Activated B cell treated with CpG ODN at 0.5 μM for 24 hours (primary cell): ENCODE data around the gene P2RX7. TPM values are rescaled to one million over a fixed set of nuclear protein-coding genes. Genes with fewer than 3 reads are reported as not detected.

Experiments
- ATAC-seq: fragments of 200-7000 bp; cut with Tn5 transposase; one replicate; pipeline ENCODE4 v1.10.0; 2021; ENCODE audit warnings: low read depth, mild to moderate bottlenecking, moderate library complexity
- CTCF ChIA-PET: fragments of 350-600 bp; sonication (Branson Sonifier 250); formaldehyde crosslinking; loops from one replicate; lab custom pipeline; 2021; ENCODE audit warnings: antibody characterized with exemption; lab: Charles Lee
- POLR2A ChIA-PET: fragments of 350-600 bp; sonication (Branson Sonifier 250); formaldehyde crosslinking; loops from one replicate; lab custom pipeline; 2021; ENCODE audit warnings: antibody characterized with exemption; lab: Charles Lee
- DNase-seq: peaks from one replicate; pipeline ENCODE4 v3.0.0; 2022
- H3K27ac Mint-ChIP-seq: one replicate; pipeline ENCODE4 v1.8.0; 2020; ENCODE audit warnings: mixed read lengths
- H3K27me3 Mint-ChIP-seq: one replicate; pipeline ENCODE4 v1.8.0; 2021; ENCODE audit warnings: mixed read lengths
- H3K36me3 Mint-ChIP-seq: one replicate; pipeline ENCODE4 v1.8.0; 2021; ENCODE audit warnings: low read depth, mixed read lengths
- H3K4me1 Mint-ChIP-seq: one replicate; pipeline ENCODE4 v1.8.0; 2021; ENCODE audit warnings: mixed read lengths
- H3K4me3 Mint-ChIP-seq: one replicate; pipeline ENCODE4 v1.8.0; 2020; ENCODE audit warnings: mild to moderate bottlenecking, mixed read lengths
- H3K9me3 Mint-ChIP-seq: one replicate; pipeline ENCODE4 v1.8.0; 2020; ENCODE audit warnings: mixed read lengths
- intact Hi-C: fragments of 100-400 bp; cut with micrococcal nuclease; formaldehyde crosslinking; loops from one replicate; pipeline ENCODE4 v1.15.1; 2024
- total RNA-seq: library from RNA; stranded (reverse); gene quantifications from 2 replicates; pipeline ENCODE4 v1.2.3, GENCODE V29; 2022
- TF ChIP-seq, protein P1 (sequence below): fragments of 200-600 bp; IDR thresholded peaks from one replicate; pipeline ENCODE4 v1.8.0; 2022; ENCODE audit warnings: antibody characterized with exemption, mild to moderate bottlenecking

The P2RX7 gene
- total RNA-seq, 1 donor from 2014 or later = 5.3 TPM

DNA sequence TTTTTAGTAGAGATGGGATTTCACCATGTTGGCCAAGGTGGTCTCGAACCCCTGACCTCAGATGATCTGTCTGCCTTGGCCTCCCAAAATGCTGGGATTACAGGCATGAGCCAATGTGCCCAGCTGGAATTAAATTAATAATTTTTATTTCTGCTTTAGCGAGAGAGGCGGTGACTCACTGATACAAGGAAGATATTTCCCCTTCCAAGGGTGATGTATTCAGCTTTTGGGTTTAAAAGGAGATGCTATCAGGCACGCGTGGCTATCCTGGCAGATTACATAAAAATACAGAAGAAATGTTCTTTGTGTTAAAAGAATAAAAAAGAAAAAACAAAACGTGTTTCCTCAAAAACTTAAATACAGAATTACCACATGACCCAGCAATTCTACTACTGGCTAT is 12.4 kb upstream of the P2RX7 start:
- intact Hi-C loops = no loop called here
- DNase-seq (no peak), ATAC-seq (no peak)
- TF ChIP-seq, protein P1, sequence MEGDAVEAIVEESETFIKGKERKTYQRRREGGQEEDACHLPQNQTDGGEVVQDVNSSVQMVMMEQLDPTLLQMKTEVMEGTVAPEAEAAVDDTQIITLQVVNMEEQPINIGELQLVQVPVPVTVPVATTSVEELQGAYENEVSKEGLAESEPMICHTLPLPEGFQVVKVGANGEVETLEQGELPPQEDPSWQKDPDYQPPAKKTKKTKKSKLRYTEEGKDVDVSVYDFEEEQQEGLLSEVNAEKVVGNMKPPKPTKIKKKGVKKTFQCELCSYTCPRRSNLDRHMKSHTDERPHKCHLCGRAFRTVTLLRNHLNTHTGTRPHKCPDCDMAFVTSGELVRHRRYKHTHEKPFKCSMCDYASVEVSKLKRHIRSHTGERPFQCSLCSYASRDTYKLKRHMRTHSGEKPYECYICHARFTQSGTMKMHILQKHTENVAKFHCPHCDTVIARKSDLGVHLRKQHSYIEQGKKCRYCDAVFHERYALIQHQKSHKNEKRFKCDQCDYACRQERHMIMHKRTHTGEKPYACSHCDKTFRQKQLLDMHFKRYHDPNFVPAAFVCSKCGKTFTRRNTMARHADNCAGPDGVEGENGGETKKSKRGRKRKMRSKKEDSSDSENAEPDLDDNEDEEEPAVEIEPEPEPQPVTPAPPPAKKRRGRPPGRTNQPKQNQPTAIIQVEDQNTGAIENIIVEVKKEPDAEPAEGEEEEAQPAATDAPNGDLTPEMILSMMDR = no peak
- H3K9me3 Mint-ChIP-seq = no peaks in the 10 kb centered on the region
- H3K4me1 Mint-ChIP-seq = peaks cover 8% of the 10 kb centered on the region
- ChIA-PET CTCF (no interaction called here), POLR2A (no interaction called here)
- no peak overlapping the region for H3K27ac Mint-ChIP-seq
- H3K4me3 Mint-ChIP-seq = no peak overlapping the region
- H3K27me3 Mint-ChIP-seq = no peaks in the 10 kb centered on the region
- no peaks in the 10 kb centered on the region for H3K36me3 Mint-ChIP-seq

DNA sequence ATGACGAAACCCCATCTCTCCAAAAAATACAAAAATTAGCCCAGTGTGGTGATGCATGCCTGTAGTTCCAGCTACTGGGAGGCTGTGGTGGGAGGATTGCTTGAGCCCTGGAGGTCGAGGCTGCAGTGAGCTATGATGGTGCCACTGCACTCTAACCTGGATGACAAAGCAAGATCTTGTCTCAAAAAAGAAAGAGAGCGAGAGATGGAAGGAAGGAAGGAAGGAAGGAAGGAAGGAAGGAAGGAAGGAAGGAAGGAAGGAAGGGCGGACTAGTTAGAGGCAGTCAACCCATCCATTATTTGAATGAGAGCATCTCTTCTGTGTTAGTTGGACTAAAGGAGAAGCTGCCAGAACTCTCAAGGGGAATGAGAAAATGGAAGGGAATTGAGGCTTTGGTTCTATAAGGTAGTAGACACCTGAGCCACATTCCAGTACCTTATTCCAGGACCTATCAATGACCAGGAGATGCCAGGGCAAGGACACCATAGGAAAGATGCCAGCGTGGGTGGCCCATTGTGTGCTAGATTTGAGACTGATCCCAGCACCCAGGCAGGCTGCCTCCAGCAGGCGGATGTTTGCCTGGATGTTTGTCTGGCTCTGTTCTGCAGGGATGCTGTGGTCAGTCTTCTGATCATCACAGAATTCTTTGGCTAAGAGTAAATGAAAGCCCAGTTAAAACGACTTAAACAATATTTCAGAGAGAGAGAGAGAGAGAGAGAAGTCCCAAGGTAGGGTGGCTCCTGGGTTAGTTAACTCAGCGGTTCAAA is 11.5 kb upstream of the P2RX7 start:
- intact Hi-C loops = no loop called here
- Mint-ChIP-seq H3K9me3 (no peaks in the 10 kb centered on the region), H3K27me3 (no peaks in the 10 kb centered on the region), H3K36me3 (no peaks in the 10 kb centered on the region), H3K4me3 (no peak overlapping the region), H3K27ac (no peak overlapping the region), H3K4me1 (peaks cover 8% of the 10 kb centered on the region)
- POLR2A ChIA-PET = interaction anchor here (0.6 kb wide), 1 partner anchor 55 kb away, joined by 3 read pairs; no protein-coding TSS in a partner anchor
- TF ChIP-seq, protein P1 = no peak
- ATAC-seq (no peak), DNase-seq (no peak)
- CTCF ChIA-PET = no interaction called here

DNA sequence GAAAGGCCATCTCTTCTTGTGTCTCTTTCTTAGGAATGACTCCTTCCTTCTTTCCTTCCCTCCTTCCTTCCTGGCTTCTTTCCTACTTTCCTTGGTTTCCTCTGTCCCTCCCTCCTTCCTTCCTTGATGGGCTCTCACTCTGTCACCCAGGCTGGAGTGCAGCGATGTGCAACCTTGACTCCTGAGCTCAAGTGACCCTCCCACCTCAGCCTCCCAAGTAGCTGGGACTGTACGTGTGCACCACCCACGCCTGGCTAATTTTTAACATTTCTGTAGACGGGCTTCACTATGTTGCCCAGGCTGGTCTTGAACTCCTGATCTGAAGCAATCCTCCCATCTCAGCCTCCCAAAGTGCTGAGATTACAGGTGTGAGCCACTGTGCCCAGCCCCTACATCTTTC is 10.9 kb upstream of the P2RX7 start:
- no peak overlapping the region for H3K4me3 Mint-ChIP-seq
- TF ChIP-seq, protein P1 = no peak
- POLR2A ChIA-PET = interaction anchor here (0.6 kb wide), 1 partner anchor 55 kb away, joined by 3 read pairs; no protein-coding TSS in a partner anchor
- H3K36me3 Mint-ChIP-seq = no peaks in the 10 kb centered on the region
- H3K27ac Mint-ChIP-seq = no peak overlapping the region
- ATAC-seq = no peak
- intact Hi-C loops = no loop called here
- no peaks in the 10 kb centered on the region for H3K27me3 Mint-ChIP-seq
- DNase-seq = no peak
- CTCF ChIA-PET = no interaction called here
- no peaks in the 10 kb centered on the region for H3K9me3 Mint-ChIP-seq
- H3K4me1 Mint-ChIP-seq = peaks cover 8% of the 10 kb centered on the region

DNA sequence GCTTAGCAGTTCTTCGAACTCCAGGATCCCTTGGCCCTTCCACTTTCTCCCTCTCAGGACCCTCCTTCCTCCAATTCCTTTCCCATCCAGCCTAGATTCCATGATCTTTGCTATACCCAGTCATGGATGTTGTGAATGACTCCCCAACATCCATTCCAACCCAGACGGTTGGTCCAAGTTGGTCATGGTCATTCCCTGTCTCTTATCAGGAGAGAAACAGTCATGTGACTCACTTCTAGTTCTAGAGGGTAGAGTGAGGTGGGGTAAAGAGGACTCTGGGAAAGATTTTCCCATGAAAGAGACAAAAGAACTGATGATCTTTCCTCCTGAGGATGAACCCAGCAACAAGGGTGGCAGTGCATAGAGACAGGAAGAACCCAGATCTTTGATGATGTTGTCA is 9.2 kb upstream of the P2RX7 start:
- TF ChIP-seq, protein P1 = no peak
- H3K27ac Mint-ChIP-seq = no peak overlapping the region
- H3K36me3 Mint-ChIP-seq = no peaks in the 10 kb centered on the region
- H3K27me3 Mint-ChIP-seq = no peaks in the 10 kb centered on the region
- ChIA-PET CTCF (no interaction called here), POLR2A (no interaction called here)
- peaks cover 24% of the 10 kb centered on the region for H3K4me1 Mint-ChIP-seq
- ATAC-seq (no peak), DNase-seq (no peak)
- intact Hi-C loops = no loop called here
- no peak overlapping the region for H3K4me3 Mint-ChIP-seq
- H3K9me3 Mint-ChIP-seq = no peaks in the 10 kb centered on the region

DNA sequence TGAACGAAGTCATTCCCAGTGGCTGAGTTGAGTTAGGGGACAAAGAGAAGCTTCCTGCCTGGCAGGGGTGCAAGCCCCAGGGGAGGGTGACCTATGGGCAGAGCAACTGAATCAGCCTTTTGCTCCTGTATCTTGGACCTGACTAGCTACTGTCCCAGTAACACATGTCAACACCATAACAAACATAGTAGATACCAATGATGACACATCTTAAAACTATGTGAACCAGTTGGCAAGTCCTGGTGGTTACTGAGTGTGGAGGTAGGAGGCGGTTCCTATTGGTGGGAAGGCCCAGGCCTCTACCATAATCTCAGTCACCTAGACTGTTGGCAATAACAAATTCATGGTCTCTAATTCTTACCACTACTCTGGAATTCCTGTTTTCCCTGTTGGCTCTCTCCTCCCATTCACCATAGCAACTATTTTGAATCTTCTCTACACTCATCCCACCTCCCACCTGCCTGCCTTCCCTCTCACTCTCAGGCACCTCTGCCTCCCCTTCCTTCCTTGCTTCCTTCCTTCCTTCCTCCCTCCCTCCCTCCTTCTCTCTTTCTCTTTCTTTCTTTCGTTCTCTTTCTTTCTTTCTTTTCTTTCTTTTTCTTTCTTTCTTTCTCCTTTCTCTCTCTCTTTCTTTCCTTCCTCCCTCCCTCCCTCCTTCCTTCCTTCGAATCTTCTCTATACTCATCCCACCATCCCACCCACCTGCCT is 8.1 kb upstream of the P2RX7 start:
- peaks cover 34% of the 10 kb centered on the region for H3K4me1 Mint-ChIP-seq
- ChIA-PET POLR2A (interaction anchor here (0.7 kb wide), 1 partner anchor 100 kb away, joined by 3 read pairs; no protein-coding TSS in a partner anchor), CTCF (interaction anchor here (0.6 kb wide), 1 partner anchor 268 kb away, joined by 3 read pairs; no protein-coding TSS in a partner anchor)
- H3K4me3 Mint-ChIP-seq = no peak overlapping the region
- H3K9me3 Mint-ChIP-seq = peaks cover 2% of the 10 kb centered on the region
- ATAC-seq (no peak), DNase-seq (no peak)
- TF ChIP-seq, protein P1 = no peak
- H3K36me3 Mint-ChIP-seq = no peaks in the 10 kb centered on the region
- no peaks in the 10 kb centered on the region for H3K27me3 Mint-ChIP-seq
- H3K27ac Mint-ChIP-seq = no peak overlapping the region
- intact Hi-C loops = loop anchor here (5.0 kb wide), 1 partner anchor 173 kb away; the partner anchor contains the start of gene CAMKK2
